Epithelial cell of esophagus (primary cell): Measurements from ENCODE around the gene NDUFS2.
A peak's percentile ranks its signal among the peaks of the same experiment; 100 is the strongest.

ENCODE experiments used
- DNase-seq: peaks from one replicate; pipeline ENCODE4 v3.0.0; 2010; ENCODE audit warnings: low read depth
- H3K4me3 ChIP-seq: 2 replicates; pipeline ENCODE4 v1.5.1; 2011; ENCODE audit warnings: mild to moderate bottlenecking, low read length, control low read depth
- CTCF ChIP-seq: IDR thresholded peaks from 2 replicates; pipeline ENCODE4 v1.5.1; 2011; ENCODE audit warnings: low read depth, mild to moderate bottlenecking, low read length, control low read depth, inconsistent platforms; ENCODE audit not compliant: insufficient read depth; ENCODE audit errors: missing control alignments

The NDUFS2 gene

DNA sequence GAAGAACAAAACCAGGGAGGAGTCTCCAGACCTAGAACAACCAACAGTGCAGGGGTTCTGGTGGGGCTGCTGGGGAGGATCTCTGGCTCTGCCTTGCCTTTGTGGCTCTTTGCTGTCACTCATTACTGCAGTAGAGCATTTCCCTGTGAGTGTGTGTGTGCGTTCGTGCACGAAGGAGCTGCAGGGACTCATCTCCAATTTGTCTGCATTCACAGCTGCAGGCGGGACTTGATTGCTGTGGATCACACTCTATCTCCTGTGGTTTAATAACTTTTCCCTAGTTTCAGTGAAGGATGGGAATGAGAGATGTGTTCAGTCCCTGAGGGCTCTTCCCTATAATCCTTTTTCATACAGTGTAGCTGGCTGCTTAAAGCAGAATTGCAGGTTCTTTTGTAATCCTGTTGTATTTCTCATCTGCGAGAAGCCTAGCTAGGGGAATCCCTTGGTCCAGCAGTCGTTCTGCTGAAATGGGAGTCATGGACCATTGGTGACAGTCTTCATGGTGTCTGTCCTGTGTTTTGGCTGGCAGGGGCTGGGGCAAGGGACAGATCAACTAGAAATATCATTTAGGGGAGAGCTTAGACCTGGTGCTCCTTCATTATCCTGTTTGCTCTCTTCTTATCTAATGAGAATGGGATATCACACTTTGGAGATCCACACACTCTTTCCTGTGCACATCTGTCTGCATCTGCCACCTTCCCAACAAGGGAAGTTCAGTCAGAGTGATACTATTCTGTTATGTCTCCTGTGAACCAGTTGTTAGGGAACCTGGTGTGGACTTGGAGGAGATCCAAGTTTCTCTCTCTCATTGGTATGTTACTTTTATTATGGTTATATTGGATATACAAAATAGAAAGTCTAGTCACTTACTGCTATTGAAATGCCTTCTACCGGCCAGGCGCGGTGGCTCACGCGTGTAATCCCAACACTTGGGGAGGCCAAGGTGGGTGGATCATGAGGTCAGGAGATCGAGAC is 59.4 kb downstream of the NDUFS2 start:
- no peak overlapping the region for H3K4me3 ChIP-seq
- no peak for TF ChIP-seq CTCF
- peak; percentile 62 for DNase-seq
